ENCODE results near the gene MAEA. TPM values are rescaled to one million over a fixed set of nuclear protein-coding genes. Genes with fewer than 3 reads are reported as not detected.

Gene MAEA
- total RNA-seq, 1 donor from 2014 or later = 61.3 TPM

GRCh38 chr4:1310031-1310795 is 20.5 kb downstream of the MAEA start:
- H3K36me3 Mint-ChIP-seq (ENCODE audit: low read depth) = peaks cover 39% of the 10 kb centered on the region
- H3K4me1 Mint-ChIP-seq = peaks cover 48% of the 10 kb centered on the region
- H3K9me3 Mint-ChIP-seq = no peaks in the 10 kb centered on the region
- peak overlapping the region; percentile 78 for H3K4me3 Mint-ChIP-seq
- intact Hi-C loops (cut with micrococcal nuclease) = no loop called here
- peak overlapping the region; percentile 43 for H3K27ac Mint-ChIP-seq
- no peak for DNase-seq
- no peaks in the 10 kb centered on the region for H3K27me3 Mint-ChIP-seq

GRCh38 chr4:1310796-1311631 is 21.3 kb downstream of the MAEA start:
- H3K4me1 Mint-ChIP-seq = peaks cover 46% of the 10 kb centered on the region

GRCh38 chr4:1312821-1313640 is 23.3 kb downstream of the MAEA start:
- no peak overlapping the region for H3K4me3 Mint-ChIP-seq
- H3K27me3 Mint-ChIP-seq = no peaks in the 10 kb centered on the region
- no peak for DNase-seq
- H3K27ac Mint-ChIP-seq = no peak overlapping the region
- H3K4me1 Mint-ChIP-seq = peaks cover 45% of the 10 kb centered on the region
- intact Hi-C loops (cut with micrococcal nuclease) = no loop called here
- peaks cover 47% of the 10 kb centered on the region for H3K36me3 Mint-ChIP-seq (ENCODE audit: low read depth)
- H3K9me3 Mint-ChIP-seq = no peaks in the 10 kb centered on the region

More at GRCh38 chr4:1310796-1311631, 21.3 kb downstream of the MAEA start:
- intact Hi-C loops (cut with micrococcal nuclease) = no loop called here
- Mint-ChIP-seq H3K27ac (no peak overlapping the region), H3K4me3 (peak overlapping the region; percentile 61), H3K36me3 (ENCODE audit: low read depth) (peaks cover 43% of the 10 kb centered on the region), H3K27me3 (no peaks in the 10 kb centered on the region), H3K9me3 (no peaks in the 10 kb centered on the region)
- peak; percentile 69 for DNase-seq

GRCh38 chr4:1315306-1315705 is 25.6 kb downstream of the MAEA start:
- Mint-ChIP-seq H3K4me3 (no peak overlapping the region), H3K4me1 (peaks cover 28% of the 10 kb centered on the region), H3K27ac (no peak overlapping the region), H3K27me3 (no peaks in the 10 kb centered on the region), H3K36me3 (ENCODE audit: low read depth) (peaks cover 57% of the 10 kb centered on the region), H3K9me3 (no peaks in the 10 kb centered on the region)
- intact Hi-C loops (cut with micrococcal nuclease) = no loop called here
- no peak for DNase-seq

- H3K27me3 Mint-ChIP-seq = no peaks in the 10 kb centered on the region
- H3K4me3 Mint-ChIP-seq = peak overlapping the region; percentile 54
- no peaks in the 10 kb centered on the region for H3K9me3 Mint-ChIP-seq
- intact Hi-C loops (cut with micrococcal nuclease) = no loop called here
- peak overlapping the region; percentile 77 for H3K27ac Mint-ChIP-seq
- H3K4me1 Mint-ChIP-seq = peaks cover 25% of the 10 kb centered on the region
- peak; percentile 65 for DNase-seq
- peaks cover 60% of the 10 kb centered on the region for H3K36me3 Mint-ChIP-seq (ENCODE audit: low read depth)
These were observed 26.3 kb downstream of the MAEA start for GRCh38 chr4:1315836-1316536.

GRCh38 chr4:1316537-1317168 is 27.0 kb downstream of the MAEA start:
- Mint-ChIP-seq H3K4me3 (no peak overlapping the region), H3K4me1 (peaks cover 18% of the 10 kb centered on the region), H3K9me3 (no peaks in the 10 kb centered on the region), H3K27me3 (no peaks in the 10 kb centered on the region), H3K27ac (no peak overlapping the region), H3K36me3 (ENCODE audit: low read depth) (peaks cover 64% of the 10 kb centered on the region)
- intact Hi-C loops (cut with micrococcal nuclease) = no loop called here
- no peak for DNase-seq

- intact Hi-C loops (cut with micrococcal nuclease) = no loop called here
- Mint-ChIP-seq H3K27ac (peak overlapping the region; percentile 11), H3K9me3 (no peaks in the 10 kb centered on the region)
These were observed 27.7 kb downstream of the MAEA start for GRCh38 chr4:1317177-1318045.

GRCh38 chr4:1318046-1318375 is 28.3 kb downstream of the MAEA start:
- intact Hi-C loops (cut with micrococcal nuclease) = no loop called here

More at GRCh38 chr4:1317177-1318045, 27.7 kb downstream of the MAEA start:
- no peaks in the 10 kb centered on the region for H3K27me3 Mint-ChIP-seq
- H3K4me3 Mint-ChIP-seq = no peak overlapping the region
- peaks cover 64% of the 10 kb centered on the region for H3K36me3 Mint-ChIP-seq (ENCODE audit: low read depth)
- H3K4me1 Mint-ChIP-seq = peaks cover 17% of the 10 kb centered on the region
- DNase-seq = no peak

GRCh38 chr4:1318488-1319213 is 29.0 kb downstream of the MAEA start:
- Mint-ChIP-seq H3K4me3 (no peak overlapping the region), H3K27ac (no peak overlapping the region), H3K4me1 (peaks cover 17% of the 10 kb centered on the region), H3K36me3 (ENCODE audit: low read depth) (peaks cover 51% of the 10 kb centered on the region), H3K27me3 (no peaks in the 10 kb centered on the region), H3K9me3 (no peaks in the 10 kb centered on the region)
- DNase-seq = no peak
- intact Hi-C loops (cut with micrococcal nuclease) = no loop called here

More at GRCh38 chr4:1318046-1318375, 28.3 kb downstream of the MAEA start:
- DNase-seq = no peak
- Mint-ChIP-seq H3K4me1 (peaks cover 17% of the 10 kb centered on the region), H3K27ac (no peak overlapping the region), H3K4me3 (no peak overlapping the region), H3K27me3 (no peaks in the 10 kb centered on the region), H3K9me3 (no peaks in the 10 kb centered on the region), H3K36me3 (ENCODE audit: low read depth) (peaks cover 58% of the 10 kb centered on the region)

- no peak overlapping the region for H3K4me3 Mint-ChIP-seq
- intact Hi-C loops (cut with micrococcal nuclease) = no loop called here
- no peaks in the 10 kb centered on the region for H3K27me3 Mint-ChIP-seq
- peaks cover 36% of the 10 kb centered on the region for H3K36me3 Mint-ChIP-seq (ENCODE audit: low read depth)
- peaks cover 5% of the 10 kb centered on the region for H3K4me1 Mint-ChIP-seq
- H3K27ac Mint-ChIP-seq = no peak overlapping the region
- no peaks in the 10 kb centered on the region for H3K9me3 Mint-ChIP-seq
- DNase-seq = no peak
These were observed 31.8 kb downstream of the MAEA start for GRCh38 chr4:1321486-1321885.

GRCh38 chr4:1321946-1322650 is 32.4 kb downstream of the MAEA start:
- peaks cover 34% of the 10 kb centered on the region for H3K36me3 Mint-ChIP-seq (ENCODE audit: low read depth)
- intact Hi-C loops (cut with micrococcal nuclease) = no loop called here
- H3K4me1 Mint-ChIP-seq = peaks cover 4% of the 10 kb centered on the region
- H3K27me3 Mint-ChIP-seq = no peaks in the 10 kb centered on the region
- H3K27ac Mint-ChIP-seq = no peak overlapping the region
- DNase-seq = no peak
- H3K9me3 Mint-ChIP-seq = no peaks in the 10 kb centered on the region
- no peak overlapping the region for H3K4me3 Mint-ChIP-seq

All from activated CD4-positive, alpha-beta T cell treated with anti-CD3 and anti-CD28 coated beads, Interleukin-2, amount 10 ng/mL, durations not matched to agents 24 days and 14 days (primary cell).